Vagina (tissue), 2 donors: Measurements from ENCODE around the gene STX3.

ENCODE experiments used
- POLR2A ChIP-seq, 2 donors: fragments of 450-650 bp; IDR thresholded peaks; one replicate each; pipeline ENCODE4 v1.6.1; 2017; ENCODE audit warnings: antibody characterized with exemption in 2 of 2, mild to moderate bottlenecking in 2 of 2, moderate library complexity in 2 of 2
- POLR2AphosphoS5 ChIP-seq, 2 donors: sonication (generic); formaldehyde crosslinking; IDR thresholded peaks; one replicate each; pipeline ENCODE4 v1.9.0; 2017; ENCODE audit warnings: antibody characterized with exemption in 2 of 2, mild to moderate bottlenecking in 2 of 2, low read depth in 1 of 2; ENCODE audit not compliant: insufficient read depth in 1 of 2
- TF ChIP-seq, protein P1 (sequence below), 3 experiments: fragments of 450-650 bp in 2 of 3; fragments of 200-600 bp in 1 of 3; sonication (generic) in 1 of 3; IDR thresholded peaks; one replicate each; pipeline ENCODE4 v1.5.1; 2017 to 2019; ENCODE audit warnings: antibody characterized with exemption in 3 of 3, mild to moderate bottlenecking in 2 of 3, moderate library complexity in 2 of 3

DNA sequence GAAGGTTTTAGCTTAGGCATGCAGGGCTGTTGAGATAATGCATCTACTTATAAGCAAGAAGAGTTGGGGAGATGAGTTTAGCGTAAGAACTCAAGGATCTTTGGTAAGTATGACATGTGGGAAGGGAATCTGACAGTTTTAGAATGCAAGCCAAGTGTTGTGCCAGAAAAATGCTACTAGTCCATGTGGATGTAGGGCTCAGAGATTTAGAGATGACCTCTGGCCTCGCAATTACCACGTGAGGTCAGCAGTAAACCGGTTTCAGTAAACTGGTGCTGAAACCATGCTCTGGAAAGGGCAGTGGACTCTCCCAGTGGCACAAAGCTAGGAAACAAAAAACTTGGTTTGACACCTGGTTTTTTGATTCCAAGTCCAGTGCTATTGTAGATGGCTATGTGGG is 36.5 kb downstream of the STX3 start:
- TF ChIP-seq POLR2AphosphoS5 (IDR thresholded peaks at IDR 0.05; ENCODE audit: insufficient read depth in 1 of 2, low read depth in 1 of 2) (no peak), POLR2A (IDR thresholded peaks at IDR 0.05) (no peak)
- TF ChIP-seq, protein P1, sequence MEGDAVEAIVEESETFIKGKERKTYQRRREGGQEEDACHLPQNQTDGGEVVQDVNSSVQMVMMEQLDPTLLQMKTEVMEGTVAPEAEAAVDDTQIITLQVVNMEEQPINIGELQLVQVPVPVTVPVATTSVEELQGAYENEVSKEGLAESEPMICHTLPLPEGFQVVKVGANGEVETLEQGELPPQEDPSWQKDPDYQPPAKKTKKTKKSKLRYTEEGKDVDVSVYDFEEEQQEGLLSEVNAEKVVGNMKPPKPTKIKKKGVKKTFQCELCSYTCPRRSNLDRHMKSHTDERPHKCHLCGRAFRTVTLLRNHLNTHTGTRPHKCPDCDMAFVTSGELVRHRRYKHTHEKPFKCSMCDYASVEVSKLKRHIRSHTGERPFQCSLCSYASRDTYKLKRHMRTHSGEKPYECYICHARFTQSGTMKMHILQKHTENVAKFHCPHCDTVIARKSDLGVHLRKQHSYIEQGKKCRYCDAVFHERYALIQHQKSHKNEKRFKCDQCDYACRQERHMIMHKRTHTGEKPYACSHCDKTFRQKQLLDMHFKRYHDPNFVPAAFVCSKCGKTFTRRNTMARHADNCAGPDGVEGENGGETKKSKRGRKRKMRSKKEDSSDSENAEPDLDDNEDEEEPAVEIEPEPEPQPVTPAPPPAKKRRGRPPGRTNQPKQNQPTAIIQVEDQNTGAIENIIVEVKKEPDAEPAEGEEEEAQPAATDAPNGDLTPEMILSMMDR (IDR thresholded peaks at IDR 0.05), result no peak
